Activated naive CD4-positive, alpha-beta T cell treated with anti-CD3 and anti-CD28 coated beads, Interleukin-2, amount 50 U/mL, for 72 hours (primary cell): ENCODE measurements around the gene ELOVL6. TPM values are rescaled to one million over a fixed set of nuclear protein-coding genes. Genes with fewer than 3 reads are reported as not detected.

Source experiments
- ATAC-seq, 2 donors: fragments of 150-1000 bp; cut with Tn5 transposase; 2 replicates each; pipeline ENCODE4 v1.10.0; 2021; ENCODE audit warnings: mild to moderate bottlenecking in 2 of 2, moderate library complexity in 2 of 2
- DNase-seq, 2 donors: peaks; one replicate each; pipeline ENCODE4 v3.0.0; 2021 to 2022; ENCODE audit warnings: low spot score in 2 of 2
- H3K27ac Mint-ChIP-seq, 2 donors: one replicate each; pipeline ENCODE4 v1.8.0; 2022; ENCODE audit warnings: mild to moderate bottlenecking in 2 of 2, mixed read lengths in 2 of 2
- H3K36me3 Mint-ChIP-seq, 2 donors: one replicate each; pipeline ENCODE4 v1.8.0; 2022; ENCODE audit warnings: mixed read lengths in 2 of 2
- H3K9me3 Mint-ChIP-seq, 2 donors: one replicate each; pipeline ENCODE4 v1.8.0; 2022; ENCODE audit warnings: mixed read lengths in 2 of 2
- total RNA-seq, 2 donors: library from RNA; stranded (reverse); gene quantifications; one replicate each; pipeline ENCODE4 v1.2.3, GENCODE V29; 2022

ELOVL6 gene
- total RNA-seq, 2 donors from 2014 or later = 5.6 to 8.9 TPM

DNA sequence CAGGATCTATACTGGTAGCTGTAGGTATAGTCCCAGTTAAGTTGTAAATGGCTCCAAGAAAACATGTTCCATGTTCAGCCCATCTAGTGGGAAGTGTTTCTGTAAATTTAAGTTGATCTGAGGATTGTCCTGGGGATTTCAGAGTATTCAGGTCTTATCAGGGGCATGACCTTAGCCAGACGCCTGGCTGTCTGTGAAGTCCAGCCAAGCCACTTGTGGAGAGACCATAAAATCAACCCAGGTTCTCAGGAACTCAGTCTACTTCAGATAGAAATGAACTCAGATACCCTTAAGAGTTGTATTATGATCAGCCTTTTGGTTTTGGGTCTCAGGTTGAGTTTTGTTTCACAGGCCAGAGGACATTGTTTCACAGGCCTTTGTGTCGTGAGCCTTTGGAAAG lies 189.9 kb downstream of the ELOVL6 start:
- no peaks in the 10 kb centered on the region for H3K9me3 Mint-ChIP-seq
- ATAC-seq = no peak

DNA sequence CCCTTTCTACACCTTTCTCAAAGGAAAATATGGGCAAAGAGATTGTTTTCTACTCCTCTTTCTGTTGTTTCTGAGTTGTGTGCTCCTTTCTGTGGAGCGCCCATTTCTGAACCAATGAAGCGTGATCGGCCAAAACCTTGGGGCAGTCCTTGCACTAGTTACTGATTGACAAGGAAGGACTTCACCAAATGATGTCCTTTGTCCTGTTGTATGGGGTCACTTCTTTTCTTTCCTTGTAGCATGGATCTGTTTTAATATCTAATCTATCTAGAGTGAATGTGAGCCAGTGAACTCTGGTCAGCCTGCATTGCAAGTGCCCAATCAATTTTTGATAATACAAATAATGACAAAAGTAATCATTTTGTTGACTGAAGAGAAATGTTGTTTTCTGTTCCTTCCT lies 191.2 kb downstream of the ELOVL6 start:
- H3K36me3 Mint-ChIP-seq = no peaks in the 10 kb centered on the region
- H3K27ac Mint-ChIP-seq = no peak overlapping the region
- no peaks in the 10 kb centered on the region for H3K9me3 Mint-ChIP-seq
- DNase-seq (no peak), ATAC-seq (no peak)

More for the DNA sequence above, 189.9 kb downstream of the ELOVL6 start:
- DNase-seq = no peak
- Mint-ChIP-seq H3K27ac (no peak overlapping the region), H3K36me3 (no peaks in the 10 kb centered on the region)

- Mint-ChIP-seq H3K27ac (no peak overlapping the region), H3K9me3 (no peaks in the 10 kb centered on the region), H3K36me3 (no peaks in the 10 kb centered on the region)
- DNase-seq = no peak
- ATAC-seq = peak; percentile 59 to 60
These were observed 192.9 kb downstream of the ELOVL6 start for GRCh38 chr4:110005461-110006056.

DNA sequence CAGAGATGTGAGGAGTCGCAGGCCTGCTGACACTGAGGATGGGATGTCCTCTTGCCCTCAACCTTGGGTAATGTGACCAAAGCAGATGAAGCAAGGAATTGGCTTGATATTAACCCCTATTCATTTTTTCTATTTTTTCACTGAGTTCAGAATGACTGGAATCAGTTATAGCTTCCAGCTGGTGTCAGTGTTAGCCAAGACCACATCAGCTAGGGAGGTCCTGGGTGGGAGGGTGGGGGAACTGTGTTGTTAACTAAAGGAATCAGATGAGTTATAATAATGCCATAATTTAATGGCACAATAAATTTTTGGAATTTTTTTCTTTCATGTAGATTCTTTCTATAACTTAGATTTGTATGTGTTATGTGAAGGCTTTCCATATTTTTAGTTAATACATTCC lies 193.9 kb downstream of the ELOVL6 start:
- no peak for DNase-seq
- Mint-ChIP-seq H3K9me3 (no peaks in the 10 kb centered on the region), H3K36me3 (no peaks in the 10 kb centered on the region), H3K27ac (no peak overlapping the region)
- no peak for ATAC-seq

- DNase-seq (no peak), ATAC-seq (peak; percentile 39 to 73)
- H3K9me3 Mint-ChIP-seq = no peaks in the 10 kb centered on the region
- no peak overlapping the region for H3K27ac Mint-ChIP-seq
- H3K36me3 Mint-ChIP-seq = no peaks in the 10 kb centered on the region
These were observed 194.8 kb downstream of the ELOVL6 start for GRCh38 chr4:110003401-110004187.

DNA sequence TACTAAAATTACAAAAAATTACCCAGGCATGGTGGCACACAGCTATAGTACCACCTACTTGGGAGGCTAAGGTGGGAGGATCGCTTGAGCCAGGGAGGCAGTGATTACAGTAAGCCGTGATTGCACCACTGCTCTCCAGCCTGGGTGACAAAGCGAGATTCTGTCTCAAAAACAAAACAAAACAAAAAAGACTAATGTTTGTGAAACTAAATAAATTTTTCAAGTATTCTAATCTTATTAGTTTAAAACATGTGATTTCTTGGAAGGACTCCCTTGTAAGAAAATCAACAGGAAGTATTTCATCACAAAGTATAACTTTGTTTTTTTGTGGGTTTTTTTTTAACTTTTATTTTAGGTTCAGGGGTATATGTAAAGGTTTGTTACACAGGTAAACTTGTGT lies 196.1 kb downstream of the ELOVL6 start:
- Mint-ChIP-seq H3K27ac (no peak overlapping the region), H3K36me3 (no peaks in the 10 kb centered on the region)
- no peak for ATAC-seq

DNA sequence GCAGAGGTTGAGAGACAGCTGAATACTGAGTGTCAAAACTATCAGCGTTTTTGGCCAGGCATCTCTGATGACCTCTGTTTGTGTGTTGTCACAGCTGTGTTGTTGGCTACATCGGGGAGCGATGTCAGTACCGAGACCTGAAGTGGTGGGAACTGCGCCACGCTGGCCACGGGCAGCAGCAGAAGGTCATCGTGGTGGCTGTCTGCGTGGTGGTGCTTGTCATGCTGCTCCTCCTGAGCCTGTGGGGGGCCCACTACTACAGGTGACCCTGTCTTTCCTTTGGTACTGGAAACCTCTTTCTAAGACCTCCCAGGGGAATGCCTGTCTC lies 198.9 kb downstream of the ELOVL6 start:
- no peaks in the 10 kb centered on the region for H3K36me3 Mint-ChIP-seq
- no peak overlapping the region for H3K27ac Mint-ChIP-seq
- DNase-seq = no peak
- no peaks in the 10 kb centered on the region for H3K9me3 Mint-ChIP-seq
- ATAC-seq = no peak

More for the DNA sequence above, 196.1 kb downstream of the ELOVL6 start:
- DNase-seq = no peak
- no peaks in the 10 kb centered on the region for H3K9me3 Mint-ChIP-seq

- ATAC-seq (peak; percentile 39 to 53), DNase-seq (peak in 1 of 2 donors; percentile 42)
- H3K9me3 Mint-ChIP-seq = no peaks in the 10 kb centered on the region
- H3K36me3 Mint-ChIP-seq = no peaks in the 10 kb centered on the region
- no peak overlapping the region for H3K27ac Mint-ChIP-seq
These were observed 199.4 kb downstream of the ELOVL6 start for GRCh38 chr4:109998867-109999584.

GRCh38 chr4:109996526-109996925 lies 201.9 kb downstream of the ELOVL6 start:
- no peaks in the 10 kb centered on the region for H3K36me3 Mint-ChIP-seq
- H3K9me3 Mint-ChIP-seq = no peaks in the 10 kb centered on the region
- no peak for DNase-seq
- H3K27ac Mint-ChIP-seq = no peak overlapping the region
- ATAC-seq = no peak
